Measurements from ENCODE around the gene GPD1L. TPM values are rescaled to one million over a fixed set of nuclear protein-coding genes. Genes with fewer than 3 reads are reported as not detected.
A peak's percentile ranks its signal among the peaks of the same experiment; 100 is the strongest.
"Not testable (repeated sequence)": the region's sequence is repeated elsewhere in the genome, so short reads cannot be mapped to it uniquely, and the experiment has no call there.

The GPD1L gene
- total and polyA plus RNA-seq, 4 experiments from 2014 or later = 20.6 to 32.5 (median 23.5) TPM

GRCh38 chr3:32184187-32184730 lies 77.8 kb downstream of the GPD1L start:
- Histone ChIP-seq H3K27me3 (ENCODE audit: insufficient read depth, low read length) (no peaks in the 10 kb centered on the region), H3K36me3 (ENCODE audit: insufficient read depth, low read length) (no peaks in the 10 kb centered on the region), H3K27ac (ENCODE audit: low read depth, low read length) (no peak overlapping the region), H3K4me3 (ENCODE audit: low read length in 2 of 2) (no peak overlapping the region), H3K9me3 (ENCODE audit: control insufficient read depth in 1 of 2, low read length in 2 of 2) (no peaks in the 10 kb centered on the region), H3K4me1 (ENCODE audit: insufficient read depth, low read length) (no peaks in the 10 kb centered on the region)
- H3K4me1 Mint-ChIP-seq = no peaks in the 10 kb centered on the region
- intact Hi-C loops (cut with micrococcal nuclease) = no loop called here
- H3K27me3 Mint-ChIP-seq = peaks cover 7 to 9% of the 10 kb centered on the region in 2 donors
- ChIA-PET CTCF (ENCODE audit: partially characterized antibody) (interaction anchor here (0.7 kb wide), 1 partner anchor 109 kb away, joined by 3 read pairs; no protein-coding TSS in a partner anchor), POLR2A (ENCODE audit: partially characterized antibody) (no interaction called here)
- H3K4me3 Mint-ChIP-seq = no peak overlapping the region
- no peak overlapping the region for H3K27ac Mint-ChIP-seq
- no peaks in the 10 kb centered on the region for H3K36me3 Mint-ChIP-seq
- no peaks in the 10 kb centered on the region for H3K9me3 Mint-ChIP-seq
- DNase-seq = no peak

DNA sequence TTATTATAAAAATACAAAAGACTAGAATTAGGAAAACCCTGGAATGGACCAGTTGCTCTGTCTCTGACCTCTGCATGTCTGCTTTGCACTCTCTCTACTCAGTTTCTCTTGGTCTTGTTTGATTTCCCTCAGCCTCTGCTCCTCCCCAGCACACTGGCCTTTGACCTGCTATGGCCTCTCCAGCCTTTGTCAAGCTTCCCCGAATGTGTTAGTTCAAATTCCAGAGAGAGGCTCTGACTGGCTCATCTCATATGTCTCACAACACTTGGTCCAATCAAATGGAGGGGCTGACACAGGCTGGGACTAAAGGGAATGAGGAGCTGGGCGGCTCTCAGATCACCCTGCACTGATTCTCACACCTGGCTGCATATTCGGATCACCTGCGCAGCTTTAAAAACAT lies 79.7 kb downstream of the GPD1L start:
- ChIA-PET CTCF (ENCODE audit: partially characterized antibody) (interaction anchor here (0.6 to 1.8 kb wide), 4 partner anchors 8 to 211 kb away, joined by 3 to 13 read pairs (median 6); no protein-coding TSS in a partner anchor), POLR2A (ENCODE audit: partially characterized antibody) (no interaction called here)
- H3K4me3 Mint-ChIP-seq = no peak overlapping the region
- H3K4me1 Mint-ChIP-seq = no peaks in the 10 kb centered on the region
- no peak for DNase-seq
- no peaks in the 10 kb centered on the region for H3K36me3 ChIP-seq (ENCODE audit: insufficient read depth, low read length)
- no peaks in the 10 kb centered on the region for H3K36me3 Mint-ChIP-seq
- intact Hi-C loops (cut with micrococcal nuclease) = no loop called here
- H3K9me3 Mint-ChIP-seq = no peaks in the 10 kb centered on the region
- no peaks in the 10 kb centered on the region for H3K4me1 ChIP-seq (ENCODE audit: insufficient read depth, low read length)
- no peaks in the 10 kb centered on the region for H3K9me3 ChIP-seq (ENCODE audit: control insufficient read depth in 1 of 2, low read length in 2 of 2)
- no peak overlapping the region for H3K4me3 ChIP-seq (ENCODE audit: low read length in 2 of 2)
- H3K27ac Mint-ChIP-seq = no peak overlapping the region
- no peak overlapping the region for H3K27ac ChIP-seq (ENCODE audit: low read depth, low read length)
- H3K27me3 ChIP-seq (ENCODE audit: insufficient read depth, low read length) = no peaks in the 10 kb centered on the region
- H3K27me3 Mint-ChIP-seq = peaks cover 7 to 10% of the 10 kb centered on the region in 2 donors

DNA sequence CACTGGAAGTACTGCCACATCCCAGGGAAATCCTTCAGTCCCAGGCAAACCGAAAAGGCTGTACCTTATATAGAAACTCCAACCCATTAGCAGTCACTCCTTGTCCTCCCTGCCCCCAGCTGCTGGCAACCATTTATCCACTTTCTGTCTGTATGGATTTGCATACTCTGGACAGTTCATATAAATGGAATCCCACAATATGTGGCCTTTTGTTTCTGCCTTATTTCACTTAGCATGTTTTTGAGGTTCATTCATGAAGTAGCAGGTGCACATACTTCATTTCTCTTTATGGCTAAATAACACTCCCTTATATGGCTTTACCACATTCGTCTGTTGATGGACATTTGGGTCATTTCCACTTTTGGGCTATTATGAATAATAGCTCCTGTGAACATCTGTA lies 80.5 kb downstream of the GPD1L start:
- Histone ChIP-seq H3K27ac (ENCODE audit: low read depth, low read length) (no peak overlapping the region), H3K36me3 (ENCODE audit: insufficient read depth, low read length) (no peaks in the 10 kb centered on the region), H3K9me3 (ENCODE audit: control insufficient read depth in 1 of 2, low read length in 2 of 2) (no peaks in the 10 kb centered on the region), H3K27me3 (ENCODE audit: insufficient read depth, low read length) (no peaks in the 10 kb centered on the region), H3K4me3 (ENCODE audit: low read length in 2 of 2) (no peak overlapping the region), H3K4me1 (ENCODE audit: insufficient read depth, low read length) (no peaks in the 10 kb centered on the region)
- intact Hi-C loops (cut with micrococcal nuclease) = no loop called here
- H3K4me3 Mint-ChIP-seq = no peak overlapping the region
- ChIA-PET CTCF (ENCODE audit: partially characterized antibody) (interaction anchor here (0.6 to 1.8 kb wide), 5 partner anchors 9 to 210 kb away, joined by 3 to 13 read pairs (median 6); no protein-coding TSS in a partner anchor), POLR2A (ENCODE audit: partially characterized antibody) (no interaction called here)
- H3K9me3 Mint-ChIP-seq = no peaks in the 10 kb centered on the region
- peaks cover 7 to 12% of the 10 kb centered on the region in 2 donors for H3K27me3 Mint-ChIP-seq
- no peaks in the 10 kb centered on the region for H3K36me3 Mint-ChIP-seq
- H3K4me1 Mint-ChIP-seq = no peaks in the 10 kb centered on the region
- DNase-seq = no peak
- no peak overlapping the region for H3K27ac Mint-ChIP-seq

DNA sequence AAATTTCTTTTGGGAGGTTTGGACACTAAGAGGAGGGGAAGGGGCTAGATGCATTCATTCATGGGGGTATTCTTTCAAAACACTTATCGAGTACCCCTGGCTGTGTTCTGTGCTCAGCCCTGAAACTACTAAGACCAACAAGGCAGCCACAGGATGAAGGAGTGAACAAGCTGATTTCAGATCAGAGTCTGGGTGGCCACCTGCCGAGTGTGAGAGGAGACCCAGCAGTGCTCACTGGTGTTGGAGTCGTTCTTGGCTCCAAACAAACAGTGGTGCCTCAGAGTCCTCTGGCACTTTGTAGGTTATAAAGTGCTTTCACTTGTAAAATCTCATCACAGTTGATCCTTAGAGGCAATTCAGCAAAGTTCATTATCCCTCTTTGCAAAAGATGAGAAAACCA lies 83.3 kb downstream of the GPD1L start:
- Mint-ChIP-seq H3K4me1 (no peaks in the 10 kb centered on the region), H3K27ac (no peak overlapping the region), H3K4me3 (no peak overlapping the region), H3K9me3 (no peaks in the 10 kb centered on the region), H3K36me3 (no peaks in the 10 kb centered on the region), H3K27me3 (peaks cover 5 to 12% of the 10 kb centered on the region in 2 donors)
- no peaks in the 10 kb centered on the region for H3K36me3 ChIP-seq (ENCODE audit: insufficient read depth, low read length)
- no peaks in the 10 kb centered on the region for H3K4me1 ChIP-seq (ENCODE audit: insufficient read depth, low read length)
- no peaks in the 10 kb centered on the region for H3K9me3 ChIP-seq (ENCODE audit: control insufficient read depth in 1 of 2, low read length in 2 of 2)
- CTCF ChIA-PET (ENCODE audit: partially characterized antibody) = interaction anchor here (1.9 kb wide), 1 partner anchor 14 kb away, joined by 5 read pairs; no protein-coding TSS in a partner anchor
- POLR2A ChIA-PET (ENCODE audit: partially characterized antibody) = no interaction called here
- DNase-seq = no peak
- H3K27ac ChIP-seq (ENCODE audit: low read depth, low read length) = no peak overlapping the region
- no peak overlapping the region for H3K4me3 ChIP-seq (ENCODE audit: low read length in 2 of 2)
- H3K27me3 ChIP-seq (ENCODE audit: insufficient read depth, low read length) = no peaks in the 10 kb centered on the region
- intact Hi-C loops (cut with micrococcal nuclease) = no loop called here

DNA sequence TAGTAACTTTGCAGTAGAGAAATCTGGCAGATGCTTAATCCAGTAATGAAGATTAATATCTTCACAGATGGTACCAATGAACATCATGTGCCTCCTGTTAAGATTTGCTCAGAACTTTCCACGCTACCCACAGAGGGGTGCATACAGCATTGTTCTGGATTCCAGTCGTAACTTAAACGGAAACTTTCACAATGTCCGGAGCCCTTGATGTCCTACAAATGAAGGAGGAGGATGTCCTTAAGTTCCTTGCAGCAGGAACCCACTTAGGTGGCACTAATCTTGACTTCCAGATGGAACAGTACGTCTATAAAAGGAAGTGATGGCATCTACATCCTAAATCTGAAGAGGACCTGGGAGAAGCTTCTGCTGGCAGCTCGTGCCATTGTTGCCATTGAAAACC lies 84.1 kb downstream of the GPD1L start:
- H3K4me1 Mint-ChIP-seq; DNase-seq; H3K9me3 ChIP-seq (ENCODE audit: control insufficient read depth in 1 of 2, low read length in 2 of 2); H3K36me3 ChIP-seq (ENCODE audit: insufficient read depth, low read length); intact Hi-C loops (cut with micrococcal nuclease); H3K36me3 Mint-ChIP-seq; H3K27ac Mint-ChIP-seq; H3K27ac ChIP-seq (ENCODE audit: low read depth, low read length); H3K4me3 Mint-ChIP-seq; H3K27me3 Mint-ChIP-seq; H3K27me3 ChIP-seq (ENCODE audit: insufficient read depth, low read length); H3K4me1 ChIP-seq (ENCODE audit: insufficient read depth, low read length); POLR2A ChIA-PET (ENCODE audit: partially characterized antibody); H3K4me3 ChIP-seq (ENCODE audit: low read length in 2 of 2); H3K9me3 Mint-ChIP-seq: not testable (repeated sequence)
- CTCF ChIA-PET (ENCODE audit: partially characterized antibody) = interaction anchor here (1.9 kb wide), 1 partner anchor 15 kb away, joined by 5 read pairs; no protein-coding TSS in a partner anchor

DNA sequence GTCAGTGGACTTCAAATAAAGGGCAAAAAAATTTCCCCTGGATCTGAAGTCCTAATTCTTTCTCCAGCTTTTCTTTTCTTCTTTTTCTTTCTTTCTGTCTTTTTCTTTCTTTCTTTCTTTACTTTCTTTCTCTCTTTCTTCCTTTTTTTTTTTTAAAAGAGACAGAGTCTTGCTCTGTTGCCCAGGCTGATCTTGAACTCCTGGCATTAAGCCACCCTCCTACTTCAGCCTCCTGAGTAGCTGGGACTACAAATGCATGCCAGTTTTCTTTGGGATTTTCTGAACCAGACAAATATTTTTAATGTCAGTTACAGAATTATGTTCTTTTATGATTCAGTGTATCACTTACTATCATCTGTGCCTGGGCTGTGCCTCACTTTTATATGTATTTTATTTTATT lies 86.7 kb downstream of the GPD1L start:
- intact Hi-C loops (cut with micrococcal nuclease) = no loop called here
- Mint-ChIP-seq H3K4me1 (no peaks in the 10 kb centered on the region), H3K36me3 (no peaks in the 10 kb centered on the region), H3K4me3 (no peak overlapping the region), H3K27me3 (peaks cover 5 to 10% of the 10 kb centered on the region in 2 donors), H3K27ac (no peak overlapping the region), H3K9me3 (no peaks in the 10 kb centered on the region)
- Histone ChIP-seq H3K27ac (ENCODE audit: low read depth, low read length) (no peak overlapping the region), H3K27me3 (ENCODE audit: insufficient read depth, low read length) (no peaks in the 10 kb centered on the region), H3K4me3 (ENCODE audit: low read length in 2 of 2) (no peak overlapping the region), H3K4me1 (ENCODE audit: insufficient read depth, low read length) (no peaks in the 10 kb centered on the region), H3K36me3 (ENCODE audit: insufficient read depth, low read length) (no peaks in the 10 kb centered on the region), H3K9me3 (ENCODE audit: control insufficient read depth in 1 of 2, low read length in 2 of 2) (no peaks in the 10 kb centered on the region)
- ChIA-PET POLR2A (ENCODE audit: partially characterized antibody) (no interaction called here), CTCF (ENCODE audit: partially characterized antibody) (no interaction called here)
- no peak for DNase-seq

DNA sequence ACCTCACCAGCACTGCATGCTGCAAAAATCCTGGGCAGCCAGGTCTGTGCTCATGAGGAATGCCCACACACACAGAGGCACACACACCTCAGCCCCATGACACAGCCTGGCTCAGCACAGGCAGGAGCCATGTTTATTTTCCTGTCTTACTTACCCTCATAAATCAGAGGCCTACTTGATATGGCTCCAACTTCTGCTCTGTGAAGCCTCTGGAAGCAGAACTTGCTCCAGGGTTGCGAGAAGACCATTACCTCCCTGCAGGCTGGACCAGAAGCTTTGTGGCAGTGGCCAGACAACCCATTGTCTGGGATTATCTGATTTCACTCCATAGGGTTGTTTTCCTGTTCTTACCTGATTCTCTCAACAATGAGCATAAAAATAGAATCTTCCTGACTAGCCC lies 88.2 kb downstream of the GPD1L start:
- intact Hi-C loops (cut with micrococcal nuclease) = no loop called here
- Mint-ChIP-seq H3K36me3 (no peaks in the 10 kb centered on the region), H3K27ac (no peak overlapping the region), H3K27me3 (peaks cover 12 to 13% of the 10 kb centered on the region in 2 donors), H3K4me3 (peak overlapping the region in 1 of 8 donors; percentile 11), H3K4me1 (no peaks in the 10 kb centered on the region), H3K9me3 (no peaks in the 10 kb centered on the region)
- no peak for DNase-seq
- POLR2A ChIA-PET (ENCODE audit: partially characterized antibody) = no interaction called here
- Histone ChIP-seq H3K9me3 (ENCODE audit: control insufficient read depth in 1 of 2, low read length in 2 of 2) (no peaks in the 10 kb centered on the region), H3K27ac (ENCODE audit: low read depth, low read length) (no peak overlapping the region), H3K4me3 (ENCODE audit: low read length in 2 of 2) (no peak overlapping the region), H3K36me3 (ENCODE audit: insufficient read depth, low read length) (no peaks in the 10 kb centered on the region), H3K4me1 (ENCODE audit: insufficient read depth, low read length) (no peaks in the 10 kb centered on the region), H3K27me3 (ENCODE audit: insufficient read depth, low read length) (no peaks in the 10 kb centered on the region)
- CTCF ChIA-PET (ENCODE audit: partially characterized antibody) = no interaction called here

Measured in CD4-positive, alpha-beta memory T cell (primary cell).